HG03175 (cell line): ENCODE measurements around the gene FHOD3.
"Not testable (repeated sequence)": the region's sequence is repeated elsewhere in the genome, so short reads cannot be mapped to it uniquely, and the experiment has no call there.

Experiments used
- ATAC-seq: cut with Tn5 transposase; IDR thresholded peaks from one replicate; pipeline ENCODE4 v1.9.1; 2021; ENCODE audit warnings: mild to moderate bottlenecking, moderate library complexity; ENCODE audit not compliant: unreplicated experiment

FHOD3 gene

GRCh38 chr18:36534154-36534688, 236.7 kb downstream of the FHOD3 start:
- no peak for ATAC-seq

- ATAC-seq = no peak
These were observed 237.9 kb downstream of the FHOD3 start for GRCh38 chr18:36535202-36535935.

DNA sequence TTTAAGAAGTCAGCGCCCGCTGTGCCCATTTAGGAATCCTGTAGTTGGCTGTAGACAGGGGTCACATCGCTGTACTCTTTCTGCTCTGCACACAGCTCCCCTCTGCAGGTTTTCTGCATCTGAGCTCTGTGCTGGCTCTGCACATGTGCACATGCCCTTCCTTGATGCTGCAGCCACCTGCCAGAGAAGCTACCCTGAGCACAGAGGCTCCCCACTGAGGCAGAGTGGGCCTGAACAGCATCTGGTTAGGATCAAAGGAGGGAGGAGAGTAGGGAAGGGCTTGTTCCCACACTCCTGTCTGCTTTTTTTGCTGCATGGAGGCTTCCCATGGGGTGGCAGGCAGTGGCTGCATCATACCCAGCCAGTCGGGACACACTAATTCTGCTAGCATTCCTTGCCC, 238.9 kb downstream of the FHOD3 start:
- ATAC-seq = no peak

GRCh38 chr18:36537289-36537688, 239.8 kb downstream of the FHOD3 start:
- ATAC-seq = no peak

- no peak for ATAC-seq
These were observed 242.2 kb downstream of the FHOD3 start for GRCh38 chr18:36539674-36540231.

DNA sequence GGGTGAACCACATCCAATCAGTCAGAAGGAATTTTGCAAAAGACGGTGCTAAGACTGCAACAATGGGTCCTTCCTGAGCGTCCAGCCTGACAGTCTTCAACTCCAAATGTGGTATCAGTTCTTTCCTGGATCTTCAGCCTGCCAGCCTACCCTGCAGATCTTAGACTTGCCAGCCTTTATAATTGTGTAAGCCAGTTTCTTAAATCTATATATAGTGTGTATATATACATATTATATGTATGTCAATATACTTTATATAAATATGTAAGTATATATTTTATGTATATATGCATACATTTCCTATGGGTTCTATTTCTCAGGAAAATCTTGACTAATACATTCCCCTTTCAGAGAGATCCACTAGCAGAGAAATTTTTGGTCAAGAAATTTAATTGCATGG, 245.5 kb downstream of the FHOD3 start:
- no peak for ATAC-seq

DNA sequence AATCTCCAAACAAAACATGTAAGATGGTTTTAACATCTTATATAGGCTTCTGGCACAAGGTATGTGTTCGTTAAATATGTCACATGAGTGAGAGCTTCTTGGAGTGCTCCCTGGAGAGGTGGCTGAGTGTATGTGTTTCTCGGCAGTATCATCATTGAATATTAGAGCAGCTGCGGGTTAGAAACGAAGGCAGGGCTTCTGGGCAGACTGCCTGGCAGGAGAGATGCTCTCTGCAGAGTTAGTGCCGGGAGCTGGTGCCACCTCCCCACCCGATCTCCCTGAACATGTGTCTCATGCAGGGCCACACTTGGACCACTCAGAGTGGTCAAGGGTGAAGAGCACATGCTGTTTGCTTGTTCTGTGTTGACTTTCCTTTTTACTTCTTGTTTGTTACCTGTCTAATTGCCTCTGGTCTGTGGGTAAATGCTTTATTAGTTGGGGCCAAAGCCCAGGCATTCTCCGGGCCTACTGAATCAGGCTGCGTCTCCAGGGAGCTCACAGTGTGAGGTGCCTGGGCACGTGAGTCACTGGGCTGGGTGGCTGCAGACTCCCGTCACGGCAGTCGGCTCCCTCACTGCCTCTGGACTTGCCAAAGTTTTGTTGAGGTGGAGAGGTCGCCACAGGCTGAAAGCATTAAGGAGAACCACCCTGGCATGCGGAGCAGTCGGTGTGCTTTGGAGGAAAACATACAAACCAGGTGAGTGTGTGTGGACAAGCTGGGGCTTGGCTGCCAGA, 246.6 kb downstream of the FHOD3 start:
- ATAC-seq = no peak

GRCh38 chr18:36545821-36546427, 248.4 kb downstream of the FHOD3 start:
- no peak for ATAC-seq

GRCh38 chr18:36546876-36547275, 249.4 kb downstream of the FHOD3 start:
- no peak for ATAC-seq

DNA sequence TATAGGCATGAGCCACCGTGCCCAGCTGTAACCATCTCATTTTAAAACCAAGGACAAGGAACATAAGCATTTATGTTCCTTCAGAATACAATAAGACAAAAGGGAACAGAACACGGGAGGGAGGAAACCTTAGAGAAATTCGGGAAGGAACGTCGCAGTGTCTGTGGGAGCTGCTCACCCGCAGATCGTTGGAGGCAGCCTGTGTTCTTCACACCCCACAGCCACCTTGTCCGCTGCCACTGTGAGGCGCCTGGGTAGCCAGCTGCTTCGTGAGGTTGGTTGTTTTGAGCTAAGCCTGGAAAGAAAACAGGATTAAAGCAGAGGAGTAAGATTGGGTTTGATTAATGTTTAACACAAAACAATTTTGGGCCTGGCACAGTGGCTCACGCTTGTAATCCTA, 250.0 kb downstream of the FHOD3 start:
- ATAC-seq = no peak

DNA sequence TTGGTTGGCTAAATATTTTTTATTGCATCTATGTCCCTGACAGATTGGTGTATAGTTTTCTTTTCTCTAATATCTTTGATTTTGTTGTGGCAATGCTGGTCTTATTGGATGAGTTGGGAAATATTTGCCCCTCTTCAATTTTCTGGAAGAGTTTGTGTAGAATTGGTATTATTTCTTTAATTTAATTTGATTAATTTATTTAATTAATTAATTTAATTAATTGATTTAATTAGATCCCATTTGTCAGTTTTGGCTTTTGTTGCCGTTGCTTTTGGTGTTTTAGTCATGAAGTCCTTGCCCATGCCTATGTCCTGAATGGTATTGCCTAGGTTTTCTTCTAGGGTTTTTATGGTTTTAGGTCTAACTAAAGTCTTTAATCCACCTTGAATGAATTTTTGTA, 253.8 kb downstream of the FHOD3 start:
- ATAC-seq = not testable (repeated sequence)

DNA sequence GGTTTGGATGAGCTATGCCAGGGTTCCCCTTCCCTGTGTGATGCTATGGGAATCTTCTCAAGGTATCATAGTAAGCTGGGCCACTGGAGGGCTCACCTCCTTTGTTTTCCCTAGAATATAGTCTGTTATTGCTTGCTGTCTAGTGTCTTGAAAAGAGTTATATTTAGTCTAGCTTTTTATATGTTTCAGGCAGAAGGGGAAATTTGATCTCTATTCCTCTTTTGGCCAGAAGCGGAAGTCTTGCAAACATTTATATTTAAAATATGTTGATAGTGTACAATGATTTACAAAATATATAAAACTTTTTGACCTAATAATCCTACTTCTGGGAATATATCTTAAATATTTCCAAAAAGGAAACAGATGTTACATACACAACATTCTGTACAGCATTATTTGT, 260.7 kb downstream of the FHOD3 start:
- no peak for ATAC-seq

GRCh38 chr18:36559149-36559857, 261.8 kb downstream of the FHOD3 start:
- ATAC-seq = no peak

GRCh38 chr18:36560187-36560586, 262.7 kb downstream of the FHOD3 start:
- ATAC-seq = no peak

DNA sequence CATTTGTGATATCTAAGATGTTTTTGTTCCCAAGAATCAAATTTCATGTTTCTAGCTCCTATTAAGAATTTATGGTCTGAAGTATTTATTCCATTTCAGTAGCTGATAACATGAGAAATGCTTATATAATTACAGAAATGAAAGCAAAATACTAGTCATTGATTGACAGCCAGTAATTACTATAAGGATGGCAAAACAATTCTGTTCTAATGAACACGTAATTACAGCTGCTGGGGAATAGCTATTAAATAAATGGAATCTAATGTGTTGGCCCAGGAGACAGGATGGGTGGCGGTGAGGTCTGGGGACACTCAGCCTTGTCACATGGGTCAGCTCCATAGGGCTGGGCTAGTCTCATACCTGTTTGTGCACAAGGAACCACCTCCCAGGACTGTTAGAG, 263.5 kb downstream of the FHOD3 start:
- no peak for ATAC-seq

DNA sequence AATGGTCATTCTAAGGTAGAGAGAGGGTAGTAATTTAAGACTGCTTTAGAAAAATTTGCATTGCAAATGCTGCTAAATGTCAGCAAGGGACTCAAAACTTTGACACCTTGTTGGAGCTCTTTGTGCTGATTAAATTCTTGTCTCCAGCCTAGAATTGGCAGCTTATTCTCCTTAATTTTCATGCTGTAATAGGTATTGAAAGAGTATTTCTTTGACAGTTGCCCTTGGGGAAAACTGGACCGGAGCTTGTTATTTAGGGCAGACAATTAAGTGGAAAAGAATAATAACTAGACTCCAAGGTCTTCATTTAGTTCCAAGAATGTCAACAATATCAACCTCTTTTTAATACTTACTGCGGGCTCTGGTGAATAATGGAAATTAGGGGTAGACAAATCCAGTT, 267.3 kb downstream of the FHOD3 start:
- ATAC-seq = no peak

GRCh38 chr18:36567800-36568199, 270.3 kb downstream of the FHOD3 start:
- ATAC-seq = no peak

DNA sequence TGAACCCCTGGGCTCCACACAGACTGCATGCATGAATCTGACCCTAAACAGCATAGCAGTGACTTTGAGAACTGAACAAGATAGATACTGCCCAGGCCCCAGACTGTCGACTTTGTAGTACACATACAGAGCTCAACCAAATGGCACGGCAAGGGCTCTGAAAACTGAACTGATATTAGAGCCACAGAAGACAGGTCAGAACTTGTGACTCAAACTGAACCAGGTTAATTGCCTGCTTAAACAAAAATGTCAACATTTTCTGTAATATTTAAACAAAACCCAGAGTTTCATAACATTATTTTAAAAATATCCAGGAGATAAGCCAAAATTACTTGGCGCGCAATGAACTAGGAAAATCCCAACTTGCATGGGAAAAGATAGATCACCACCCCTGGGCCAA, 271.0 kb downstream of the FHOD3 start:
- no peak for ATAC-seq

- ATAC-seq = no peak
These were observed 274.8 kb downstream of the FHOD3 start for GRCh38 chr18:36572135-36572856.

GRCh38 chr18:36576339-36576738, 278.8 kb downstream of the FHOD3 start:
- no peak for ATAC-seq
